IPS-18a (cell line): ENCODE measurements around the gene MLF1.
A peak's percentile ranks its signal among the peaks of the same experiment; 100 is the strongest.
"Not testable (repeated sequence)": the region's sequence is repeated elsewhere in the genome, so short reads cannot be mapped to it uniquely, and the experiment has no call there.

Source experiments
- H3K27ac ChIP-seq: one replicate; pipeline ENCODE4 v1.5.1; 2013; ENCODE audit warnings: low read length
- H3K27me3 ChIP-seq: one replicate; pipeline ENCODE4 v1.6.1; 2013; ENCODE audit warnings: mild to moderate bottlenecking, low read length; ENCODE audit not compliant: control insufficient read depth, insufficient read depth
- H3K36me3 ChIP-seq: one replicate; pipeline ENCODE4 v1.6.1; 2013; ENCODE audit warnings: low read depth, low read length; ENCODE audit not compliant: control insufficient read depth
- H3K4me1 ChIP-seq: one replicate; pipeline ENCODE4 v1.6.1; 2013; ENCODE audit warnings: low read depth, low read length; ENCODE audit not compliant: control insufficient read depth
- H3K4me3 ChIP-seq: one replicate; pipeline ENCODE4 v1.5.1; 2013; ENCODE audit warnings: low read length
- H3K9ac ChIP-seq: one replicate; pipeline ENCODE4 v1.6.1; 2013; ENCODE audit warnings: mild to moderate bottlenecking, low read length, moderate library complexity
- H3K9me3 ChIP-seq: one replicate; pipeline ENCODE4 v1.6.1; 2013; ENCODE audit warnings: low read depth, low read length; ENCODE audit not compliant: control insufficient read depth

The MLF1 gene, protein sequence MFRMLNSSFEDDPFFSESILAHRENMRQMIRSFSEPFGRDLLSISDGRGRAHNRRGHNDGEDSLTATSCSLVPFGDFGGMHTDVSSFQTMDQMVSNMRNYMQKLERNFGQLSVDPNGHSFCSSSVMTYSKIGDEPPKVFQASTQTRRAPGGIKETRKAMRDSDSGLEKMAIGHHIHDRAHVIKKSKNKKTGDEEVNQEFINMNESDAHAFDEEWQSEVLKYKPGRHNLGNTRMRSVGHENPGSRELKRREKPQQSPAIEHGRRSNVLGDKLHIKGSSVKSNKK

GRCh38 chr3:158570999-158571702 lies at the start of gene MLF1:
TSS of gene MLF1 (plus strand) at chr3:158571194. CDS start at chr3:158571301, 107 bp downstream.
- Histone ChIP-seq H3K27ac (no peak within 1 kb of the TSS), H3K36me3 (no peaks in the 10 kb centered on the region), H3K9me3 (no peaks in the 10 kb centered on the region), H3K9ac (peak within 1 kb of the TSS; percentile 85), H3K4me3 (peak within 1 kb of the TSS; percentile 88), H3K27me3 (peaks cover 28% of the 10 kb centered on the region), H3K4me1 (peaks cover 5% of the 10 kb centered on the region)

DNA sequence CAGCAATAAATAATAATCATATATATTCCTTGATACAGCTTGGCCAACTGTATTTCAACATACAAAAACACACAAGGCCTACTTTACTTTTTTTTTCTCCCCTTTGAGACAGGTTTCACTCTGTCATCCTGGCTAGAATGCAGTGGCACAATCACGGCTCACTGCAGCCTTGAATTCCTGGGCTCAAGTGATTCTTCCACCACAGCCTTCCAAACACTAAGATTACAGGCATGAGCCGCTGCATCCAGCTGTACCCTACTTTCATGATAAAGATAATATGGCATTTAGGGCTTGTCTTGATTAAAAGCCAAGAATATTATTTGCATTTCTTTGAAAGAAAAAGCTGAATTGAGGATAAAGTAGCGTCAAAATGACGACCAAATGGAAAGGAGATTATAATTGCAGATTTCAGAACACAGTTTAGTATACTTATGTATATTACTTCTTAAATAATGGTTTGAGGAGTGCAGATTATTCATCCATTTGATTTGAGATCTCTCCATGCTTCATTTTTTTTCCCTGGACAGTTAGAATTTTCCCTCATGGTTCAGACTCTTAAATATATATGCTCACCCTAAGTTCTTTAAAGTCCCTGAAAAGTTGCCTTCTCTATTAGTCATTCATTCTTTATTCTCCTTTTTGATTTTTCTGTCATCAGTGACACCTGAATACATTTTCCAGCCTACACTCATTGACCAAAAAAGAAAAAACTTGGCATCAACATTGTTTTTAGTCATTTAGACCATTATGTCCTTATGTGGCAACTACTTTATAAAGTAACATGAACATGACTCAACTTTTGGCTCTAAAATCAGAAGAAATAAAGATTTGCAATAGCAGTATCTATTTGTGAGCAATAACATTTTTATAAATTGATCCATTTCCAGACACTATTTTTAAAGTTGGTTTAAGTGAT lies 48.5 kb upstream of the MLF1 start:
- H3K4me3 ChIP-seq: no peak overlapping the region
- no peaks in the 10 kb centered on the region for H3K9me3 ChIP-seq
- no peaks in the 10 kb centered on the region for H3K36me3 ChIP-seq
- H3K27me3 ChIP-seq: no peaks in the 10 kb centered on the region
- H3K9ac ChIP-seq: no peak overlapping the region
- H3K27ac ChIP-seq: no peak overlapping the region
- H3K4me1 ChIP-seq: no peaks in the 10 kb centered on the region

- Histone ChIP-seq H3K36me3 (no peaks in the 10 kb centered on the region), H3K9ac (no peak overlapping the region), H3K4me1 (no peaks in the 10 kb centered on the region), H3K9me3 (no peaks in the 10 kb centered on the region), H3K4me3 (no peak overlapping the region), H3K27me3 (no peaks in the 10 kb centered on the region), H3K27ac (no peak overlapping the region)
These were observed 42.8 kb upstream of the MLF1 start for GRCh38 chr3:158528076-158528674.

- Histone ChIP-seq H3K9me3 (no peaks in the 10 kb centered on the region), H3K36me3 (no peaks in the 10 kb centered on the region), H3K4me3 (no peak overlapping the region), H3K27ac (no peak overlapping the region), H3K27me3 (no peaks in the 10 kb centered on the region), H3K9ac (no peak overlapping the region), H3K4me1 (no peaks in the 10 kb centered on the region)
These were observed 39.7 kb upstream of the MLF1 start for GRCh38 chr3:158531334-158531733.

- H3K27me3 ChIP-seq: no peaks in the 10 kb centered on the region
- no peaks in the 10 kb centered on the region for H3K36me3 ChIP-seq
- no peaks in the 10 kb centered on the region for H3K9me3 ChIP-seq
- no peaks in the 10 kb centered on the region for H3K4me1 ChIP-seq
- H3K27ac ChIP-seq: no peak overlapping the region
- no peak overlapping the region for H3K4me3 ChIP-seq
- H3K9ac ChIP-seq: no peak overlapping the region
These were observed 38.8 kb upstream of the MLF1 start for GRCh38 chr3:158532099-158532734.

DNA sequence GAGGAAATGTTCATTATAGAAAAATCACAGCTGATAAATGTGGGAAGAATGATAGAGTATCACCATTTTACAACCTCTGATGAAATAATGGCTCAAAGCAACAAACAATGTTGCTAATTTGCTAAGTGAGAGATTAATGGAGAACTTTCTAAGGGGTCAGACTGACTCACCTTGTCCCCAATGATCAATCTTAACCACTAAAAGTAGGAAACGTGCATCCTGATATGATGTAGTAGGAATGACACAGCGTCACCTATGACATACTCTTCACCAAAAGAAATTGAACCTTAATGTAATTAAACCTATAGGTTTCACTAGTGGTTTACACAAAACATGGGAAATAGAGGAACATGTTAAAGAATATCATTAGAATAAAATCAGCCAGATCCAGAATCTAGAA lies 35.1 kb upstream of the MLF1 start:
- no peaks in the 10 kb centered on the region for H3K9me3 ChIP-seq
- H3K36me3 ChIP-seq: no peaks in the 10 kb centered on the region
- no peaks in the 10 kb centered on the region for H3K27me3 ChIP-seq
- H3K27ac ChIP-seq: no peak overlapping the region
- H3K4me3 ChIP-seq: no peak overlapping the region
- H3K4me1 ChIP-seq: no peaks in the 10 kb centered on the region
- no peak overlapping the region for H3K9ac ChIP-seq

DNA sequence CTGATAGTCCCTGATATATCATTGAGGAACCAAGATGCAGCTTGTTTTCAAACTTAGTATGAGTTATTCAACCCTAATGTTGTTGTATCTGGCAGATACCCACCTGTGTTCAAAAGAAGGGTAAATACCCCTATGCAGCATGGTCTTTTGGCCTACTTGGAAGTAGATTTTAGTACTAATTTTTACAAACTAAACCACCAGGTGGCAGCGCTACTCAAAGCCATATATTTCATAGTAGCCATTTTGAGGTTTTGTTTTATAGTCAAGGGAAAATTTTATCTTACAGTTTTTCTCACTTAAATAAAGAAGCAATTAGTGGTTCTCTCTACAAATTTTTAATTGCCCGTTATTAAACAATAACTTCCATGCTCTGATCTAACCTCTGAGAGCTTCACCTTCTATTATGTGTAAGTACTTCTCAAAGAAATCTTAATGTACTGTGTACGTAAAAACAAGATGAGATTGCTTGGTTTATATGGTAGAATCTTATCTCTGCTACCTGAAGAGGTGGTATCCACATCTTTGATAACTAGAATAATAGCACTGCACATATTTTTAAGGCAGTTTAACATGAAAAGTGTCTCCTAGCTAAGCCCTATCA lies 31.5 kb upstream of the MLF1 start:
- H3K4me1 ChIP-seq: no peaks in the 10 kb centered on the region
- no peak overlapping the region for H3K4me3 ChIP-seq
- no peaks in the 10 kb centered on the region for H3K27me3 ChIP-seq
- no peaks in the 10 kb centered on the region for H3K36me3 ChIP-seq
- no peak overlapping the region for H3K27ac ChIP-seq
- H3K9ac ChIP-seq: no peak overlapping the region
- H3K9me3 ChIP-seq: no peaks in the 10 kb centered on the region

DNA sequence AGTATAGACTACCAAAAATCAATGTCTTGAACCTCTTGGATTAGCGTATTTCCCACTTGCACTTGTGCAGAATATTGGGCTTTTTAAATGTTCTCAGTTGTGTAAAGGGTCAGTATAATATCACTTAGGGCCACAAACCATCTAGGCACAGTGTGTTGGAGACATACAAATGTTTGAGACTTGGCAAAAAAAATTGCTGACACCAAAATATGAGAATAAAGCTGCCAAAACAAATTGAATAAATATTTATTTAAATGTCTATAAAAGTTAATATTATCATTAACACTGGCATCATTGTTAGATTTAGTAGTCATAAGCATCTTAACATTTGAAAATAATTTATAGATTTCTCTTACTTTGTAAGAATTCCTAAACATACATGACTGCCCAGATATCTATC lies 30.9 kb upstream of the MLF1 start:
- Histone ChIP-seq H3K9ac (no peak overlapping the region), H3K27me3 (no peaks in the 10 kb centered on the region), H3K4me3 (no peak overlapping the region), H3K27ac (no peak overlapping the region), H3K36me3 (no peaks in the 10 kb centered on the region), H3K9me3 (no peaks in the 10 kb centered on the region), H3K4me1 (no peaks in the 10 kb centered on the region)

- no peaks in the 10 kb centered on the region for H3K4me1 ChIP-seq
- no peaks in the 10 kb centered on the region for H3K36me3 ChIP-seq
- H3K27me3 ChIP-seq: no peaks in the 10 kb centered on the region
- no peak overlapping the region for H3K4me3 ChIP-seq
- H3K9me3 ChIP-seq: no peaks in the 10 kb centered on the region
- no peak overlapping the region for H3K9ac ChIP-seq
- no peak overlapping the region for H3K27ac ChIP-seq
These were observed 22.3 kb upstream of the MLF1 start for GRCh38 chr3:158548691-158549090.

DNA sequence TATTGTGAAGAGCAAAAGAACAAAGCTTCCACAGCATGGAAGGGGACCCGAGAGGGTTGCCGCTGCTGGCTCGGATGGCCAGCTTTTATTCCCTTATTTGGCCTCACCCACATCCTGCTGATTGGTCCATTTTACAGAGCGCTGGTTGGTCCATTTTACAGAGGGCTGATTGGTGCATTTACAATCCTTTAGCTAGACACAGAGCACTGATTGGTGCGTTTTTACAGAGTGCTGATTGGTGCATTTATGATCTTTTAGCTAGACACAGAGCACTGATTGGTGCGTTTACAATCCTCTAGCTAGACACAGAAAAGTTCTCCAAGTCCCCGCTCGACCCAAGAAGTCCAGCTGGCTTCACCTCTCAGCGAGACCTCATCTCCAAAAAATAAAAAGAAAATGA lies 21.1 kb upstream of the MLF1 start:
- not testable (repeated sequence) for H3K9ac ChIP-seq, H3K9me3 ChIP-seq, H3K4me3 ChIP-seq, H3K27ac ChIP-seq, H3K27me3 ChIP-seq, H3K4me1 ChIP-seq, H3K36me3 ChIP-seq
